ENCODE measurements around the gene TTC23.

Gene TTC23

DNA sequence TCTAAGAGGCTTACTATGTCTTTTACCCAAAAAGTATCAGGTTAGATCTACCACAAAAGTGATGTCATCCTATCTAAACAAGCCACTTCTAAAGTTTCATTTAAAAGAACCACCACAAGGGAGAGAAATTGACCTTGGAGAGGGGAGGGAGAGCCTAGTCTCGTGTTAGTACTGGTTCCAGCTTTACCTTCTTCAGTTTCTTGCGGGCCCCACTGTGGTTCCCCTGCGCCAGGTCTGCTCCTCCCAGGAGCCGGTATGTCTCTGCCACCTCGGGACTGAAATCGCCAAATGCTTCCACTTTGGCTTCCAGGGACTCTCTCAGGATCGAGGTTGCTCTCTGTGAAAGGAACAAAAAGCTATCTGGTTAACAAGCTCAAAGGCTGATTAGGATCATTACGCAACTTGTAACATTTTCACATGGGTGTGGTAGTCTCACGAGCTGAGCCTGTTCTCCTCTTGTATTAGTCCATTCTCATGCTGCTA is 93.4 kb downstream of the TTC23 start:
- TF ChIP-seq, protein P1, sequence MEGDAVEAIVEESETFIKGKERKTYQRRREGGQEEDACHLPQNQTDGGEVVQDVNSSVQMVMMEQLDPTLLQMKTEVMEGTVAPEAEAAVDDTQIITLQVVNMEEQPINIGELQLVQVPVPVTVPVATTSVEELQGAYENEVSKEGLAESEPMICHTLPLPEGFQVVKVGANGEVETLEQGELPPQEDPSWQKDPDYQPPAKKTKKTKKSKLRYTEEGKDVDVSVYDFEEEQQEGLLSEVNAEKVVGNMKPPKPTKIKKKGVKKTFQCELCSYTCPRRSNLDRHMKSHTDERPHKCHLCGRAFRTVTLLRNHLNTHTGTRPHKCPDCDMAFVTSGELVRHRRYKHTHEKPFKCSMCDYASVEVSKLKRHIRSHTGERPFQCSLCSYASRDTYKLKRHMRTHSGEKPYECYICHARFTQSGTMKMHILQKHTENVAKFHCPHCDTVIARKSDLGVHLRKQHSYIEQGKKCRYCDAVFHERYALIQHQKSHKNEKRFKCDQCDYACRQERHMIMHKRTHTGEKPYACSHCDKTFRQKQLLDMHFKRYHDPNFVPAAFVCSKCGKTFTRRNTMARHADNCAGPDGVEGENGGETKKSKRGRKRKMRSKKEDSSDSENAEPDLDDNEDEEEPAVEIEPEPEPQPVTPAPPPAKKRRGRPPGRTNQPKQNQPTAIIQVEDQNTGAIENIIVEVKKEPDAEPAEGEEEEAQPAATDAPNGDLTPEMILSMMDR (conservative IDR thresholded peaks at IDR 0.05; ENCODE audit: low read depth, low read length), result no peak
- H3K4me3 ChIP-seq (ENCODE audit: low read length), result no peak overlapping the region
- DNase-seq (ENCODE audit: low read depth), result peak; percentile 7

DNA sequence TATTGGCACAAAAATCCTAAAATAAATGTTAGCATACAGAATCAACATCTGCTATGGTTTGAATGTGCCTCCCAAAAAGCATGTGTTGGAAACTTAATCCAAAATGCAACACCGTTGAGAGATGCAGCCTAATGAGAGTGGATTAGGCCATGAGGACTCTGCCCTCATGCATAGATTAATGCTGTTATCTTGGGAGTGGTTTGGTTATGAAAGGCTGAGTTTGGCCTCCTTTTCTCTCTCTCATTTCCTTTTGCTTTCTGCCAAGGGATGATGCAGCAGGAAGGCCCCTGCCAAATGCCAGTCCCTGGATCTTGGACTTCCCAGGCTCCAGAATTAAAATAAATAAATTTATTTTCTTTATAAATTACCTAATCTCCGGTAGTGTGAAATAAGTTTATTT is 95.1 kb downstream of the TTC23 start:
- no peak overlapping the region for H3K4me3 ChIP-seq (ENCODE audit: low read length)
- no peak for DNase-seq (ENCODE audit: low read depth)
- TF ChIP-seq, protein P1 (conservative IDR thresholded peaks at IDR 0.05; ENCODE audit: low read depth, low read length), result no peak

DNA sequence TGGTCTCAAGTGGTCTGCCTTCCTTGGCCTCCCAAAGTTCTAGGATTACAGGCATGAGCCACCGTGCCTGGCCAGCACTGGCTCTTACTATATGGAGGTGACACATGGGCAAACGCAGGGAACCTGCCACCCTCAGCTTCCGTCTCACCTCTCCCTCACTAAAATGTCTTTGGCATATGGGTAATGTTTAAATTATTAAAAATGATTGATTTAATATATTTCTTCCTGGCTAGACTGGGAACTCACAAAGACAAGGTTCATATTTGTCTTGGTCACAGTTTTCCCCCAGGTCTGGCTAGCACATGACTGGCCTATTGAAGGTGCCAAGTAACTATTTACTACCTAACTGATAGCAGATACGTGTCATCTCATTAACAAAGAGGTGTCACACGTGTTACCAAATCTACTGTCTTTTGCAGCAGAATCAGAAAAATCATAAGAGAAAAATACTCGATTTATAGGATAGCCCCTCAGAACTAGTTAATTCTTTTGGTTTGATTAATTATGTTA is 96.3 kb downstream of the TTC23 start:
- TF ChIP-seq, protein P1 (conservative IDR thresholded peaks at IDR 0.05; ENCODE audit: low read depth, low read length), result no peak
- no peak for DNase-seq (ENCODE audit: low read depth)

DNA sequence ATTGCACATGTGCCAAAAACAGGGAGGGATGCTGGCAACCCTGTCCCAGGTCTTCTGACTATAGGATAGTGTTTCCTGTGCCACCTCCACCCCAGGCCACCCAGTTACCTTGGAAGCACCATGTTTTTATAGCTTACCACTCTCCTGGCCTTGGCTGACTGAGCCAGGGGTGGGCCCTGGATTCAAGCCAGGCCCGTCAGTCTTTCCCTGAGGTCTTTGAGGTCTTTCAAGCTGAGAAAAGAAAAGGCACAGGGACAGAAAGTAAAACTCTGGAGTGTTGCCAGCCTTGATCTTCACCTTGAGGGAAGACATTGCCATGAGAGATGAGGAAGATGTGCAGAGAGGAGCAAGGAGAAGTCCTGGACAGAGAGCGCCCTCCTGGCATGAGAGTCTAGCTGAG is 98.2 kb downstream of the TTC23 start:
- TF ChIP-seq, protein P1 (conservative IDR thresholded peaks at IDR 0.05; ENCODE audit: low read depth, low read length), result no peak
- no peak overlapping the region for H3K4me3 ChIP-seq (ENCODE audit: low read length)
- DNase-seq (ENCODE audit: low read depth), result no peak

More for the DNA sequence above, 96.3 kb downstream of the TTC23 start:
- H3K4me3 ChIP-seq (ENCODE audit: low read length), result no peak overlapping the region

DNA sequence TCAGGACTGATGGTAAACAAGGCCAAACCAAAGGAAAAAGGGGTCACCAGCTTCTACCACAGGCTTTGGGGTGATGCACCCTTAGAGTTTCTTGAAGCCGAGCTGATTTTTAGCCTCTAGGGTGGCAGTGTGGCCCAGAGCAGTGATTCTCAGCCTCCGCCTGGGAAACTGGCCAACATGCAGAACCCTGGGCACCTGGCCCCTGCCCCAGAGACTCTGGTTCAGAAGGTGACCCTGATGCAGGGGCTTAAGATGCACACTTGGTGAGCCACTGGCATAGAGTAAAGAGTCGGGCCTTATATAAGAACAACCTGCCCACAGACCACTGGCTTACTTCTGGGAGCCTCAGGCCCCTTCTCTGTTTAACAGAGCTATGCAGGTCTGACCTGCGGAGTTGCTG is 100.0 kb downstream of the TTC23 start:
- TF ChIP-seq, protein P1 (conservative IDR thresholded peaks at IDR 0.05; ENCODE audit: low read depth, low read length), result no peak
- no peak overlapping the region for H3K4me3 ChIP-seq (ENCODE audit: low read length)
- DNase-seq (ENCODE audit: low read depth), result no peak

DNA sequence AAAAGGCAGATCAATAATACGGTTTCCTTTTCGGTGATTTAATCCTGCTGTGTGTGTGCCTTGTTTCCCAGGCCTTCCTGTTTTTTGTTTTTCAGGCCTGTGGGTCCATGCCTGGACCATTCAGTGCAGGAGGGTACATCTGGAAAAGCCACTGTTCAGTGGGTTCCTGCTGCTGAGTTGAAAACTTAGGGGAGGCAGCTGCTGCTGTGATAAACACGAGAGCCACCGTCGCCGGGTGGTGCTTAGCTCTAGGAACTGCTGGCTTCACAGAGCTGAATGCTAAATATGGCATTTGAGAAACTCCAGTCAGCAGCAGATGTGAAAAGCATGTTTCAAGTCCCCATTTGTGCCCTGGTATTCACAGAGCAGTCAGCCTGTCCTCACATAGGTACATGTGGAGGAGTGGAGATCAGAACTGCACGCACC is 100.5 kb downstream of the TTC23 start:
- TF ChIP-seq, protein P1 (conservative IDR thresholded peaks at IDR 0.05; ENCODE audit: low read depth, low read length), result no peak
- no peak overlapping the region for H3K4me3 ChIP-seq (ENCODE audit: low read length)
- DNase-seq (ENCODE audit: low read depth), result no peak

DNA sequence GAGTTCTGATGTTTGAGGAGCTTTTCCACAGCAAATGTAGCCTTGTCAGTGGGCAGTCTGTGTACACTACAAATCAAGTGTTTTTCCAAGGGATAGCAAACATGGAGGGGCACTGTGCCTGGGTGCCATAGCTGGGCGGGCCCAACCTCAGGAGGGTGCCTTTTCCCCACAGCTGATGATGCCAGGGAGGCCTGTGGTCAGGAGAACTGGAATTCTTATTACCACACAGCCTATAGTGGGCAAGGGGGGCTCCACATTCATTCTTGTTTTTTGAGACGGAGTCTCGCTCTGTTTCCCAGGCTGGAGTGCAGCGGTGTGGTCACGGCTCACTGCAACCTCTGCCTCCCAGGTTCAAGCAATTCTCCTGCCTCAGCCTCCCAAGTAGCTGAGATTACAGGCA is 102.7 kb downstream of the TTC23 start:
- TF ChIP-seq, protein P1 (conservative IDR thresholded peaks at IDR 0.05; ENCODE audit: low read depth, low read length), result no peak

More for the DNA sequence above, 102.7 kb downstream of the TTC23 start:
- H3K4me3 ChIP-seq (ENCODE audit: low read length), result no peak overlapping the region
- no peak for DNase-seq (ENCODE audit: low read depth)
